ENCODE measurements around the gene MEDAG.

MEDAG gene

GRCh38 chr13:30874111-30874510 is 32.0 kb upstream of the MEDAG start:
- H3K27ac ChIP-seq (ENCODE audit: low read length): no peak overlapping the region
- peaks cover 36% of the 10 kb centered on the region for H3K4me1 ChIP-seq (ENCODE audit: control insufficient read depth, low read depth, low read length)
- no peak overlapping the region for H3K9ac ChIP-seq (ENCODE audit: low read length)
- H3K4me3 ChIP-seq (ENCODE audit: low read length): no peak overlapping the region
- H3K36me3 ChIP-seq (ENCODE audit: control insufficient read depth, low read depth, low read length): peaks cover 4% of the 10 kb centered on the region
- no peaks in the 10 kb centered on the region for H3K9me3 ChIP-seq (ENCODE audit: control insufficient read depth, low read depth, low read length)
- H3K27me3 ChIP-seq (ENCODE audit: control insufficient read depth, insufficient read depth, low read length): no peaks in the 10 kb centered on the region

- Histone ChIP-seq H3K27ac (ENCODE audit: low read length) (no peak overlapping the region), H3K4me1 (ENCODE audit: control insufficient read depth, low read depth, low read length) (peaks cover 36% of the 10 kb centered on the region), H3K4me3 (ENCODE audit: low read length) (no peak overlapping the region), H3K27me3 (ENCODE audit: control insufficient read depth, insufficient read depth, low read length) (no peaks in the 10 kb centered on the region), H3K9ac (ENCODE audit: low read length) (no peak overlapping the region), H3K36me3 (ENCODE audit: control insufficient read depth, low read depth, low read length) (peaks cover 4% of the 10 kb centered on the region), H3K9me3 (ENCODE audit: control insufficient read depth, low read depth, low read length) (no peaks in the 10 kb centered on the region)
Measured at GRCh38 chr13:30874561-30874960, 31.5 kb upstream of the MEDAG start.

- no peak overlapping the region for H3K27ac ChIP-seq (ENCODE audit: low read length)
Measured at GRCh38 chr13:30877335-30877734, 28.7 kb upstream of the MEDAG start.

GRCh38 chr13:30880151-30880855 is 25.8 kb upstream of the MEDAG start:
- Histone ChIP-seq H3K27ac (ENCODE audit: low read length) (no peak overlapping the region), H3K9ac (ENCODE audit: low read length) (no peak overlapping the region), H3K4me1 (ENCODE audit: control insufficient read depth, low read depth, low read length) (peaks cover 5% of the 10 kb centered on the region), H3K4me3 (ENCODE audit: low read length) (no peak overlapping the region), H3K27me3 (ENCODE audit: control insufficient read depth, insufficient read depth, low read length) (no peaks in the 10 kb centered on the region), H3K9me3 (ENCODE audit: control insufficient read depth, low read depth, low read length) (no peaks in the 10 kb centered on the region), H3K36me3 (ENCODE audit: control insufficient read depth, low read depth, low read length) (peaks cover 4% of the 10 kb centered on the region)

More at GRCh38 chr13:30877335-30877734, 28.7 kb upstream of the MEDAG start:
- Histone ChIP-seq H3K9me3 (ENCODE audit: control insufficient read depth, low read depth, low read length) (no peaks in the 10 kb centered on the region), H3K36me3 (ENCODE audit: control insufficient read depth, low read depth, low read length) (peaks cover 4% of the 10 kb centered on the region), H3K4me3 (ENCODE audit: low read length) (no peak overlapping the region), H3K27me3 (ENCODE audit: control insufficient read depth, insufficient read depth, low read length) (no peaks in the 10 kb centered on the region), H3K4me1 (ENCODE audit: control insufficient read depth, low read depth, low read length) (peaks cover 18% of the 10 kb centered on the region), H3K9ac (ENCODE audit: low read length) (no peak overlapping the region)

GRCh38 chr13:30880856-30881155 is 25.3 kb upstream of the MEDAG start:
- Histone ChIP-seq H3K27me3 (ENCODE audit: control insufficient read depth, insufficient read depth, low read length) (no peaks in the 10 kb centered on the region), H3K27ac (ENCODE audit: low read length) (no peak overlapping the region), H3K9me3 (ENCODE audit: control insufficient read depth, low read depth, low read length) (no peaks in the 10 kb centered on the region), H3K4me3 (ENCODE audit: low read length) (no peak overlapping the region), H3K9ac (ENCODE audit: low read length) (no peak overlapping the region), H3K4me1 (ENCODE audit: control insufficient read depth, low read depth, low read length) (peaks cover 6% of the 10 kb centered on the region), H3K36me3 (ENCODE audit: control insufficient read depth, low read depth, low read length) (peaks cover 4% of the 10 kb centered on the region)

GRCh38 chr13:30881191-30881651 is 24.9 kb upstream of the MEDAG start:
- no peak overlapping the region for H3K27ac ChIP-seq (ENCODE audit: low read length)
- H3K4me3 ChIP-seq (ENCODE audit: low read length): no peak overlapping the region
- no peak overlapping the region for H3K9ac ChIP-seq (ENCODE audit: low read length)
- peaks cover 6% of the 10 kb centered on the region for H3K4me1 ChIP-seq (ENCODE audit: control insufficient read depth, low read depth, low read length)
- no peaks in the 10 kb centered on the region for H3K27me3 ChIP-seq (ENCODE audit: control insufficient read depth, insufficient read depth, low read length)
- no peaks in the 10 kb centered on the region for H3K9me3 ChIP-seq (ENCODE audit: control insufficient read depth, low read depth, low read length)
- peaks cover 4% of the 10 kb centered on the region for H3K36me3 ChIP-seq (ENCODE audit: control insufficient read depth, low read depth, low read length)

GRCh38 chr13:30882026-30882850 is 23.8 kb upstream of the MEDAG start:
- Histone ChIP-seq H3K9me3 (ENCODE audit: control insufficient read depth, low read depth, low read length) (no peaks in the 10 kb centered on the region), H3K27me3 (ENCODE audit: control insufficient read depth, insufficient read depth, low read length) (no peaks in the 10 kb centered on the region), H3K36me3 (ENCODE audit: control insufficient read depth, low read depth, low read length) (peaks cover 4% of the 10 kb centered on the region), H3K9ac (ENCODE audit: low read length) (no peak overlapping the region), H3K4me3 (ENCODE audit: low read length) (no peak overlapping the region), H3K4me1 (ENCODE audit: control insufficient read depth, low read depth, low read length) (peaks cover 6% of the 10 kb centered on the region), H3K27ac (ENCODE audit: low read length) (no peak overlapping the region)

- Histone ChIP-seq H3K27ac (ENCODE audit: low read length) (no peak overlapping the region), H3K4me3 (ENCODE audit: low read length) (no peak overlapping the region), H3K9ac (ENCODE audit: low read length) (no peak overlapping the region), H3K9me3 (ENCODE audit: control insufficient read depth, low read depth, low read length) (no peaks in the 10 kb centered on the region), H3K27me3 (ENCODE audit: control insufficient read depth, insufficient read depth, low read length) (no peaks in the 10 kb centered on the region), H3K36me3 (ENCODE audit: control insufficient read depth, low read depth, low read length) (peaks cover 4% of the 10 kb centered on the region), H3K4me1 (ENCODE audit: control insufficient read depth, low read depth, low read length) (peaks cover 6% of the 10 kb centered on the region)
Measured at GRCh38 chr13:30882996-30883766, 22.9 kb upstream of the MEDAG start.

- Histone ChIP-seq H3K9ac (ENCODE audit: low read length) (no peak overlapping the region), H3K27me3 (ENCODE audit: control insufficient read depth, insufficient read depth, low read length) (no peaks in the 10 kb centered on the region), H3K4me1 (ENCODE audit: control insufficient read depth, low read depth, low read length) (peaks cover 6% of the 10 kb centered on the region), H3K36me3 (ENCODE audit: control insufficient read depth, low read depth, low read length) (no peaks in the 10 kb centered on the region), H3K9me3 (ENCODE audit: control insufficient read depth, low read depth, low read length) (no peaks in the 10 kb centered on the region), H3K27ac (ENCODE audit: low read length) (no peak overlapping the region), H3K4me3 (ENCODE audit: low read length) (no peak overlapping the region)
Measured at GRCh38 chr13:30884543-30884942, 21.5 kb upstream of the MEDAG start.

GRCh38 chr13:30889196-30889690 is 16.8 kb upstream of the MEDAG start:
- Histone ChIP-seq H3K36me3 (ENCODE audit: control insufficient read depth, low read depth, low read length) (no peaks in the 10 kb centered on the region), H3K4me1 (ENCODE audit: control insufficient read depth, low read depth, low read length) (peaks cover 6% of the 10 kb centered on the region), H3K9me3 (ENCODE audit: control insufficient read depth, low read depth, low read length) (no peaks in the 10 kb centered on the region), H3K4me3 (ENCODE audit: low read length) (no peak overlapping the region), H3K9ac (ENCODE audit: low read length) (no peak overlapping the region), H3K27me3 (ENCODE audit: control insufficient read depth, insufficient read depth, low read length) (no peaks in the 10 kb centered on the region), H3K27ac (ENCODE audit: low read length) (no peak overlapping the region)

- Histone ChIP-seq H3K9me3 (ENCODE audit: control insufficient read depth, low read depth, low read length) (no peaks in the 10 kb centered on the region), H3K9ac (ENCODE audit: low read length) (no peak overlapping the region), H3K27me3 (ENCODE audit: control insufficient read depth, insufficient read depth, low read length) (no peaks in the 10 kb centered on the region), H3K27ac (ENCODE audit: low read length) (no peak overlapping the region), H3K36me3 (ENCODE audit: control insufficient read depth, low read depth, low read length) (no peaks in the 10 kb centered on the region), H3K4me1 (ENCODE audit: control insufficient read depth, low read depth, low read length) (peaks cover 5% of the 10 kb centered on the region), H3K4me3 (ENCODE audit: low read length) (no peak overlapping the region)
Measured at GRCh38 chr13:30892966-30893365, 13.1 kb upstream of the MEDAG start.
